AG04450 (cell line): Measurements from ENCODE around the gene CAND1. TPM values are rescaled to one million over a fixed set of nuclear protein-coding genes. Genes with fewer than 3 reads are reported as not detected.

Experiments used
- CTCF ChIA-PET: fragments of 300-600, 350-600 bp; formaldehyde crosslinking; extraction: SDS; loops from one replicate; lab custom pipeline; 2022; ENCODE audit warnings: antibody characterized with exemption, inconsistent platforms; lab: Charles Lee
- POLR2A ChIA-PET: fragments of 350-600 bp; formaldehyde crosslinking; extraction: SDS; loops from one replicate; lab custom pipeline; 2021; ENCODE audit warnings: antibody characterized with exemption, inconsistent platforms; lab: Yijun Ruan, JAX
- DNase-seq: peaks from one replicate; pipeline ENCODE4 v3.0.0-alpha.2; 2011; ENCODE audit warnings: low read depth, low spot score
- H3K27ac ChIP-seq: one replicate; pipeline ENCODE4 v1.5.1; 2012; ENCODE audit warnings: low read depth, low read length, control low read depth
- H3K27me3 ChIP-seq: one replicate; pipeline ENCODE4 v1.6.0; 2012; ENCODE audit warnings: low read length; ENCODE audit not compliant: control insufficient read depth, insufficient read depth
- H3K4me3 ChIP-seq: 2 replicates; pipeline ENCODE4 v1.5.1; 2011; ENCODE audit warnings: mild to moderate bottlenecking, low read depth, low read length, control low read depth
- H3K9me3 ChIP-seq: 2 replicates; pipeline ENCODE4 v1.5.1; 2012; ENCODE audit warnings: low read length; ENCODE audit not compliant: control insufficient read depth, insufficient read depth
- polyA plus RNA-seq: library from polyadenylated mRNA; depleted of rRNA; stranded (reverse); fragments of >200 nt; gene quantifications from 2 replicates; pipeline ENCODE4 v1.2.3, GENCODE V29; 2011
- TF ChIP-seq, protein P1 (sequence below): IDR thresholded peaks from 2 replicates; pipeline ENCODE4 v1.5.1; 2011; ENCODE audit warnings: low read depth, low read length, control low read depth, inconsistent platforms

The CAND1 gene
- polyA plus RNA-seq, 1 experiment: 134 TPM

DNA sequence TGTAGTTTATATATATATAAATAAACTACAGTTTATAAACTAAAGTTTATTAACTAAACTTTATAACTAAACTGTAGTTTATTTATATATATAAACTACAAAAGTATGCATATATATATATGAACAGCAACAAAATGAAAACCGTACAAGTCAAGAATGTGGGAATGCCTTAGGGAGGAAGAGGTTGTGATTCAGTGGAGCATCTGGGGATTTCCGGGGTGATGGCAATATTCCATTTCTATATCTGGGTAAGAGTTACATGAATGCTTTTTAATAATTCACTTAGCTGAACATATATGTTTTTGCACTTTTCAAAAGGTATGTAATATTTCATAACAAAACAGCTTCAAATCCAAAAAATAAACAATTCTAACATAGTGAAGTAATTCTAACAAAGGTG, 30.1 kb upstream of the CAND1 start:
- Histone ChIP-seq H3K27me3 (no peaks in the 10 kb centered on the region), H3K9me3 (no peaks in the 10 kb centered on the region), H3K4me3 (no peak overlapping the region), H3K27ac (no peak overlapping the region)
- POLR2A ChIA-PET: no interaction called here
- CTCF ChIA-PET: no interaction called here
- DNase-seq: no peak
- TF ChIP-seq, protein P1, sequence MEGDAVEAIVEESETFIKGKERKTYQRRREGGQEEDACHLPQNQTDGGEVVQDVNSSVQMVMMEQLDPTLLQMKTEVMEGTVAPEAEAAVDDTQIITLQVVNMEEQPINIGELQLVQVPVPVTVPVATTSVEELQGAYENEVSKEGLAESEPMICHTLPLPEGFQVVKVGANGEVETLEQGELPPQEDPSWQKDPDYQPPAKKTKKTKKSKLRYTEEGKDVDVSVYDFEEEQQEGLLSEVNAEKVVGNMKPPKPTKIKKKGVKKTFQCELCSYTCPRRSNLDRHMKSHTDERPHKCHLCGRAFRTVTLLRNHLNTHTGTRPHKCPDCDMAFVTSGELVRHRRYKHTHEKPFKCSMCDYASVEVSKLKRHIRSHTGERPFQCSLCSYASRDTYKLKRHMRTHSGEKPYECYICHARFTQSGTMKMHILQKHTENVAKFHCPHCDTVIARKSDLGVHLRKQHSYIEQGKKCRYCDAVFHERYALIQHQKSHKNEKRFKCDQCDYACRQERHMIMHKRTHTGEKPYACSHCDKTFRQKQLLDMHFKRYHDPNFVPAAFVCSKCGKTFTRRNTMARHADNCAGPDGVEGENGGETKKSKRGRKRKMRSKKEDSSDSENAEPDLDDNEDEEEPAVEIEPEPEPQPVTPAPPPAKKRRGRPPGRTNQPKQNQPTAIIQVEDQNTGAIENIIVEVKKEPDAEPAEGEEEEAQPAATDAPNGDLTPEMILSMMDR: no peak

DNA sequence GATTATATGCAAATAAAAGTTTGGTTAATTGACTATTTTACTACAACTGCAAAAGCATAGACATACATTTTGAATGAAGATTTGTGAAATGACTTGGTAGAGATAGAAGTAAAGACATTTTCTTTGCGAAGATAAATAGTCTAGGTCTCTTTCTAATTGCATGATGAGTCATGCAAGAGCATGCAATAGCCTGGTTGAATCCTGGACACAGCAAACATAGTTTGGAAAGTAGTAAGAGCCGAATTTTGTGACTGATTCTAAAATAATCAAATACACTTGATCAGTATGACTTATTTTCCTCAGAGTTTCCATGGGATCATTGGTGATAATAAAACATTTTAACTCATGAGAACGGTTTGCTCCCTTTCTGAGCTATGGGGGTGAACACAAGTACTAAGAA, 27.7 kb upstream of the CAND1 start:
- TF ChIP-seq, protein P1: no peak
- ChIA-PET CTCF (no interaction called here), POLR2A (no interaction called here)
- no peaks in the 10 kb centered on the region for H3K9me3 ChIP-seq
- H3K27ac ChIP-seq: no peak overlapping the region
- DNase-seq: no peak
- H3K27me3 ChIP-seq: no peaks in the 10 kb centered on the region
- no peak overlapping the region for H3K4me3 ChIP-seq

DNA sequence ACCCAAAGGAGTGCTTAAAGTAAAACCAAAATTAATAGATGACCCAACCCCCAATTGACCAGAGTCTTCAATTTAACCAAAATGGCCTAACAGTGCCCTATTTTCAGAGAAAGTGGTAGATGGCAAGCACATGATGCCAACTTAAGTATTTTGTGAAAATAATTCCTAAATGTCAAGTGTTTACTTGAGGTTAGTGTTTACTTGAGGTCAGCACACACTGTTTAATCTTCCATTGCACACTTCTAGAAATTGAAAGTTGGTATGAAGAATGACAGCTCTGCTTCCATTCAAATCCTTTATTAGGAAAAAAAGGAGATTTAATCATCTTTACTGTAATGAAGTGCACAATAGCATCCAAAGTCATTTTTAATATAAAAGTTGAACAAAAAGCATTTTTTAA, 25.9 kb upstream of the CAND1 start:
- no peaks in the 10 kb centered on the region for H3K9me3 ChIP-seq
- TF ChIP-seq, protein P1: no peak

DNA sequence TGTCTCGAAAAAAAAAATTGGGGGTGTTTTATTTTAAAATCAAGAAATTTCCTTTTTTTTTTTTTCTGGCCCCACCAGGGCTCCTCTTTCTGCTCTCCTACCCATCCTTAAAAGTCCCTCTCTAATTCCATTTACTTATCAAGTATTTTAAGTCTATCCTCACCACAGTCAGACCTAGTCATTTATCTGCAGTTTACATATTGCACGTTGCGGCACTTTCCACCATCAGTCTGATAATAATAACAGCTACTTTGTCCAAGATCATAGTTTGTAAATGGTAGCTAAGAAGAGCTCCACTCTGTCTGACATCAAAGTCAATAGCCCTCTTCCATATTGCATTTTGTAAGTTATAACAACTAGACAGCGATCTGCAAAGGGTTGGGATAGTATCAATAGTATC, 23.6 kb upstream of the CAND1 start:
- CTCF ChIA-PET: interaction anchor here (0.6 kb wide), 1 partner anchor 41 kb away, joined by 3 read pairs; no protein-coding TSS in a partner anchor
- TF ChIP-seq, protein P1: no peak
- POLR2A ChIA-PET: no interaction called here
- Histone ChIP-seq H3K27me3 (no peaks in the 10 kb centered on the region), H3K27ac (no peak overlapping the region), H3K9me3 (no peaks in the 10 kb centered on the region), H3K4me3 (no peak overlapping the region)
- no peak for DNase-seq

More for the DNA sequence above, 25.9 kb upstream of the CAND1 start:
- DNase-seq: no peak
- ChIA-PET POLR2A (no interaction called here), CTCF (no interaction called here)
- Histone ChIP-seq H3K27ac (no peak overlapping the region), H3K27me3 (no peaks in the 10 kb centered on the region), H3K4me3 (no peak overlapping the region)

DNA sequence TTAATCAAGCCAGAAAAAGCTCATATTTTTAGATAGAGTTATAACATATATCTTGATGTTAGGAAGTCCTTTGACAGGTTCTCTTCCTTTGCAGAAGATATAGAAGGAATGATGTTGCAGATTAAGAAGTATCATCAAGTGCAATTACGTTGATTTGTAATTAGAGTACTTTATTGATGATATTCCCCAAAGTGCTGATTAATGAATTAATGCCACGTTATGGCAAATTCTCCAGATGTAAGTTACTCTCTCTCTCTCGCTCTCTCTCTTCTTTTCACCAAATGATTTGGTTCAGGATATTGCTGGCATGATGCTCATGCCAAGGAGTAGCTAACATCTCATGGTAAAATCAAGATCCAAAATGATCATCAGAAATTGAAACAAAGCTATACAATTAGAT, 18.1 kb upstream of the CAND1 start:
- ChIA-PET CTCF (no interaction called here), POLR2A (no interaction called here)
- Histone ChIP-seq H3K27ac (no peak overlapping the region), H3K4me3 (no peak overlapping the region), H3K9me3 (no peaks in the 10 kb centered on the region), H3K27me3 (no peaks in the 10 kb centered on the region)
- DNase-seq: no peak
- TF ChIP-seq, protein P1: no peak
